Measurements from ENCODE around the gene FAM98A.

FAM98A gene

GRCh38 chr2:33583194-33583938, 15.7 kb downstream of the FAM98A start:
- TF ChIP-seq CTCF (IDR thresholded peaks at IDR 0.05; ENCODE audit: insufficient read depth, low read depth, low read length, missing control alignments): peak; percentile 85
- H3K4me3 ChIP-seq (ENCODE audit: low read length): no peak overlapping the region
- peak; percentile 33 for DNase-seq (ENCODE audit: low read depth)

- H3K4me3 ChIP-seq (ENCODE audit: low read length): no peak overlapping the region
- no peak for DNase-seq (ENCODE audit: low read depth)
- TF ChIP-seq CTCF (IDR thresholded peaks at IDR 0.05; ENCODE audit: insufficient read depth, low read depth, low read length, missing control alignments): no peak
Measured at GRCh38 chr2:33581872-33582271, 17.2 kb downstream of the FAM98A start.

- no peak overlapping the region for H3K4me3 ChIP-seq (ENCODE audit: low read length)
- TF ChIP-seq CTCF (IDR thresholded peaks at IDR 0.05; ENCODE audit: insufficient read depth, low read depth, low read length, missing control alignments): no peak
- DNase-seq (ENCODE audit: low read depth): no peak
Measured at GRCh38 chr2:33579227-33579626, 19.9 kb downstream of the FAM98A start.

- peak; percentile 14 for DNase-seq (ENCODE audit: low read depth)
- TF ChIP-seq CTCF (IDR thresholded peaks at IDR 0.05; ENCODE audit: insufficient read depth, low read depth, low read length, missing control alignments): no peak
- H3K4me3 ChIP-seq (ENCODE audit: low read length): no peak overlapping the region
Measured at GRCh38 chr2:33577668-33578067, 21.4 kb downstream of the FAM98A start.

GRCh38 chr2:33577084-33577483, 22.0 kb downstream of the FAM98A start:
- TF ChIP-seq CTCF (IDR thresholded peaks at IDR 0.05; ENCODE audit: insufficient read depth, low read depth, low read length, missing control alignments): no peak
- no peak overlapping the region for H3K4me3 ChIP-seq (ENCODE audit: low read length)
- no peak for DNase-seq (ENCODE audit: low read depth)

GRCh38 chr2:33573657-33574056, 25.4 kb downstream of the FAM98A start:
- no peak for DNase-seq (ENCODE audit: low read depth)
- no peak for TF ChIP-seq CTCF (IDR thresholded peaks at IDR 0.05; ENCODE audit: insufficient read depth, low read depth, low read length, missing control alignments)
- H3K4me3 ChIP-seq (ENCODE audit: low read length): no peak overlapping the region

- TF ChIP-seq CTCF (IDR thresholded peaks at IDR 0.05; ENCODE audit: insufficient read depth, low read depth, low read length, missing control alignments): no peak
- no peak for DNase-seq (ENCODE audit: low read depth)
- H3K4me3 ChIP-seq (ENCODE audit: low read length): no peak overlapping the region
Measured at GRCh38 chr2:33570681-33571080, 28.4 kb downstream of the FAM98A start.

Measured in epithelial cell of esophagus (primary cell).